Astrocyte (in vitro differentiated cells and primary cell): Measurements from ENCODE around the gene PRR5L.

Experiments
- EZH2 ChIP-seq: IDR thresholded peaks from 2 replicates; pipeline ENCODE4 v1.6.1; 2012; ENCODE audit warnings: mild to moderate bottlenecking, low read length, inconsistent platforms; ENCODE audit not compliant: insufficient read depth
- TF ChIP-seq, protein P1 (sequence below): IDR thresholded peaks from 2 replicates; pipeline ENCODE4 v1.5.1; 2011; ENCODE audit warnings: low read depth, mild to moderate bottlenecking, inconsistent platforms, low read length, moderate library complexity; ENCODE audit not compliant: insufficient read depth

GRCh38 chr11:36438126-36438525, 142.0 kb downstream of the PRR5L start:
- no peak for TF ChIP-seq EZH2
- TF ChIP-seq, protein P1, sequence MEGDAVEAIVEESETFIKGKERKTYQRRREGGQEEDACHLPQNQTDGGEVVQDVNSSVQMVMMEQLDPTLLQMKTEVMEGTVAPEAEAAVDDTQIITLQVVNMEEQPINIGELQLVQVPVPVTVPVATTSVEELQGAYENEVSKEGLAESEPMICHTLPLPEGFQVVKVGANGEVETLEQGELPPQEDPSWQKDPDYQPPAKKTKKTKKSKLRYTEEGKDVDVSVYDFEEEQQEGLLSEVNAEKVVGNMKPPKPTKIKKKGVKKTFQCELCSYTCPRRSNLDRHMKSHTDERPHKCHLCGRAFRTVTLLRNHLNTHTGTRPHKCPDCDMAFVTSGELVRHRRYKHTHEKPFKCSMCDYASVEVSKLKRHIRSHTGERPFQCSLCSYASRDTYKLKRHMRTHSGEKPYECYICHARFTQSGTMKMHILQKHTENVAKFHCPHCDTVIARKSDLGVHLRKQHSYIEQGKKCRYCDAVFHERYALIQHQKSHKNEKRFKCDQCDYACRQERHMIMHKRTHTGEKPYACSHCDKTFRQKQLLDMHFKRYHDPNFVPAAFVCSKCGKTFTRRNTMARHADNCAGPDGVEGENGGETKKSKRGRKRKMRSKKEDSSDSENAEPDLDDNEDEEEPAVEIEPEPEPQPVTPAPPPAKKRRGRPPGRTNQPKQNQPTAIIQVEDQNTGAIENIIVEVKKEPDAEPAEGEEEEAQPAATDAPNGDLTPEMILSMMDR, result no peak
